Upper lobe of left lung (tissue), 6 donors: ENCODE measurements around the gene MT1E. TPM values are rescaled to one million over a fixed set of nuclear protein-coding genes. Genes with fewer than 3 reads are reported as not detected.

ENCODE experiments used
- ATAC-seq, 2 donors: fragments of 200-7000 bp; cut with Tn5 transposase; one replicate each; pipeline ENCODE4 v1.9.1; 2022; ENCODE audit warnings: mild to moderate bottlenecking in 2 of 2, moderate library complexity in 2 of 2; ENCODE audit not compliant: low FRiP score in 2 of 2
- DNase-seq, 2 donors: peaks; one replicate each; pipeline ENCODE4 v3.0.0-alpha.2; 2019 to 2020
- H3K27ac ChIP-seq, 4 donors: fragments of 200-600 bp; sonication (generic); one replicate each; pipeline ENCODE4 v1.5.1; 2016 to 2019
- H3K27me3 ChIP-seq, 4 donors: fragments of 200-600 bp; sonication (generic); one replicate each; pipeline ENCODE4 v1.5.1; 2017 to 2019
- H3K36me3 ChIP-seq, 4 donors: fragments of 200-600 bp; sonication (generic); one replicate each; pipeline ENCODE4 v1.5.1; 2016 to 2019
- H3K4me1 ChIP-seq, 4 donors: fragments of 200-600 bp; sonication (generic); one replicate each; pipeline ENCODE4 v1.5.1; 2018 to 2019
- H3K4me3 ChIP-seq, 4 donors: fragments of 200-600 bp; sonication (generic); one replicate each; pipeline ENCODE4 v1.5.1; 2017 to 2019; ENCODE audit warnings: mild to moderate bottlenecking in 2 of 4, moderate library complexity in 1 of 4
- H3K9me3 ChIP-seq, 4 donors: fragments of 200-600 bp; sonication (generic); one replicate each; pipeline ENCODE4 v1.5.1; 2018 to 2019
- CTCF ChIP-seq, 6 experiments: fragments of 450-650 bp in 4 of 6; fragments of 200-600 bp in 2 of 6; sonication (generic) in 2 of 6; IDR thresholded peaks; one replicate each; pipeline ENCODE4 v1.5.1; 2016 to 2019; ENCODE audit warnings: antibody characterized with exemption in 6 of 6
- EP300 ChIP-seq, 4 donors: sonication (generic); formaldehyde crosslinking; IDR thresholded peaks; one replicate each; pipeline ENCODE4 v1.5.1; 2017; ENCODE audit warnings: antibody characterized with exemption in 4 of 4, control low read depth in 2 of 4
- POLR2A ChIP-seq, 4 donors: fragments of 450-650 bp; IDR thresholded peaks; one replicate each; pipeline ENCODE4 v1.5.1; 2016 to 2017; ENCODE audit warnings: antibody characterized with exemption in 4 of 4, mild to moderate bottlenecking in 2 of 4
- POLR2AphosphoS5 ChIP-seq, 2 donors: sonication (generic); formaldehyde crosslinking; IDR thresholded peaks; one replicate each; pipeline ENCODE4 v1.5.1; 2017; ENCODE audit warnings: antibody characterized with exemption in 2 of 2
- WGBS, 2 donors: methylation state at CpG; one replicate each; pipeline ENCODE4 v1.1.5; 2017 to 2018; 5-methylcytosine and 5-hydroxymethylcytosine counted together
- total RNA-seq, 6 donors: library from RNA; depleted of rRNA in 4 of 6; stranded (reverse); fragments of >200 nt in 4 of 6; gene quantifications; one replicate each; pipeline versions ENCODE4 v1.1.0 to v1.2.1, GENCODE V29; 2016 to 2021
- donor health status: DM: no; HTN: no; CAD: no; lungs with moderate emphysema.
- donor health status: DM: no; HTN: yes; CAD: no; lungs with severe emphysema.

The MT1E gene
- total RNA-seq, 6 donors from 2014 or later, result 72.3 to 546 (median 187) TPM

DNA sequence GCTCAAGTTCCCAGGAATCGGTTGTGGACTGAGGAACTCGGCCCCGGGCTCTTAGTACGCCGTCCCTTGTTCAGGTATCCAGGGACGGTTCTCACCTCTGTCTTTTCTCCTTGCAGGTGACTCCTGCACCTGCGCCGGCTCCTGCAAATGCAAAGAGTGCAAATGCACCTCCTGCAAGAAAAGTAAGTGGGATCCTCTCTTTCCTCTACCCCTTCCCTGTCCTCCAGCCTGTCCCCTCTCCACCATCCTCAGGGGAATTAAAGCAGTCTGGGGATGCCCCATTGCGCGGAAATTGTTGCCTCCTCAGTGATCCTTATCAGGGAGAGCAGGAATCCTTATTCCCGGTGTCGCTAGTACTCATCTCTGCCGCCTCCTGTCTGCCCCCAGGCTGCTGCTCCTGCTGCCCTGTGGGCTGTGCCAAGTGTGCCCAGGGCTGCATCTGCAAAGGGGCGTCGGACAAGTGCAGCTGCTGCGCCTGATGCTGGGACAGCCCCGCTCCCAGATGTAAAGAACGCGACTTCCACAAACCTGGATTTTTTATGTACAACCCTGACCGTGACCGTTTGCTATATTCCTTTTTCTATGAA, 16.6 kb upstream of the MT1E start:
- H3K9me3 ChIP-seq, result no peaks in the 10 kb centered on the region
- no peak for ATAC-seq
- peak in 1 of 2 donors; percentile 61 for DNase-seq
- peak overlapping the region; percentile 91 to 98 (median 94) for H3K27ac ChIP-seq
- H3K27me3 ChIP-seq, result no peaks in the 10 kb centered on the region
- peak overlapping the region; percentile 55 to 80 (median 69) for H3K4me3 ChIP-seq
- TF ChIP-seq POLR2AphosphoS5 (IDR thresholded peaks at IDR 0.05) (peak in 1 of 2 donors; percentile 8), CTCF (IDR thresholded peaks at IDR 0.05) (no peak), POLR2A (IDR thresholded peaks at IDR 0.05) (no peak), EP300 (IDR thresholded peaks at IDR 0.05) (peak in 1 of 4 donors; percentile 27)
- 0 to 1% methylated on average over 17 to 21 of the region's 21 CpGs for WGBS, 2 donors
- H3K4me1 ChIP-seq, result peaks cover 38 to 62% (median 48%) of the 10 kb centered on the region in 4 donors
- H3K36me3 ChIP-seq, result no peaks in the 10 kb centered on the region

- Histone ChIP-seq H3K36me3 (no peaks in the 10 kb centered on the region), H3K4me3 (peak overlapping the region; percentile 55 to 80 (median 69)), H3K27ac (peak overlapping the region; percentile 91 to 98 (median 94)), H3K9me3 (no peaks in the 10 kb centered on the region), H3K27me3 (no peaks in the 10 kb centered on the region), H3K4me1 (peaks cover 38 to 62% (median 47%) of the 10 kb centered on the region in 4 donors)
- TF ChIP-seq CTCF (IDR thresholded peaks at IDR 0.05), result no peak
- TF ChIP-seq POLR2A (IDR thresholded peaks at IDR 0.05), result peak in 1 of 4 donors; percentile 14
- TF ChIP-seq EP300 (IDR thresholded peaks at IDR 0.05), result peak in 2 of 4 donors; percentile 20 to 65
- TF ChIP-seq POLR2AphosphoS5 (IDR thresholded peaks at IDR 0.05), result peak; percentile 69 to 93
- peak in 1 of 2 donors; percentile 82 for DNase-seq
- 0 to 1% methylated on average over 6 of the region's 6 CpGs for WGBS, 2 donors
- ATAC-seq, result peak; percentile 16 to 43
Measured at GRCh38 chr16:56609463-56609921, 16.1 kb upstream of the MT1E start.

GRCh38 chr16:56610017-56610608, 15.5 kb upstream of the MT1E start:
- peak in 1 of 2 donors; percentile 72 for DNase-seq

DNA sequence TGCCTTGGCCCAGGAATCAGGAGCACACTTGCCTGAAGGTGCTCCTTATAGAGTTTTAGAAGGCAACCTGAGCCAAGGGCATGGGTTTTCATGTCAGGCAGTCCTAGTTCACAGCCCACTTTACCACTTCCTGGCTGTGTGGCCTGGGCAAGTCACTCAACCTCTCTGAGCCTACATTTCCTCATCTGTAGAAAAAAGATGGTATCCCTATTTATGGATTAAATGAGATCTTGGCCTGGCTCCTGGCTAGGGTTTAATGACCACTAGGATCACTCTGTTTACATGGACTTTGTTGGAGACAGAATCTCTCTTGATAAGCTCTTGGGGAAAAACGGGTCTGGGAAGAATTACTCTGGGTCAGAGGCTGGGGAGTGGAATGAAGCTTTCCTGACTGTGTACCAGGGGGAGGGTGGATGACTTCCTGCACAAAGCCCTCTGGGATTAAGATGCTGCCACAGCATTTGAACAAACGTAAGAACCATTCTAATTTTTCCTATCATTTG, 14.9 kb upstream of the MT1E start:
- peak overlapping the region in 3 of 4 donors; percentile 55 to 80 (median 73) for H3K4me3 ChIP-seq
- peaks cover 31 to 54% (median 44%) of the 10 kb centered on the region in 4 donors for H3K4me1 ChIP-seq
- H3K27ac ChIP-seq, result peak overlapping the region; percentile 91 to 98 (median 94)
- DNase-seq, result no peak
- H3K9me3 ChIP-seq, result no peaks in the 10 kb centered on the region
- no peaks in the 10 kb centered on the region for H3K36me3 ChIP-seq
- TF ChIP-seq EP300 (IDR thresholded peaks at IDR 0.05) (no peak), POLR2AphosphoS5 (IDR thresholded peaks at IDR 0.05) (no peak), CTCF (IDR thresholded peaks at IDR 0.05) (no peak), POLR2A (IDR thresholded peaks at IDR 0.05) (no peak)
- H3K27me3 ChIP-seq, result no peaks in the 10 kb centered on the region
- no peak for ATAC-seq
- WGBS, 2 donors, result 44 to 56% methylated on average over 2 of the region's 2 CpGs

More at GRCh38 chr16:56610017-56610608, 15.5 kb upstream of the MT1E start:
- H3K9me3 ChIP-seq, result no peaks in the 10 kb centered on the region
- TF ChIP-seq CTCF (IDR thresholded peaks at IDR 0.05) (no peak), POLR2A (IDR thresholded peaks at IDR 0.05) (peak in 3 of 4 donors; percentile 41 to 73 (median 46)), EP300 (IDR thresholded peaks at IDR 0.05) (peak; percentile 87 to 98 (median 94)), POLR2AphosphoS5 (IDR thresholded peaks at IDR 0.05) (peak; percentile 97 to 99)
- H3K27me3 ChIP-seq, result no peaks in the 10 kb centered on the region
- H3K36me3 ChIP-seq, result no peaks in the 10 kb centered on the region
- whole genome bisulfite sequencing, 2 donors, result 26 to 29% methylated on average over 10 of the region's 10 CpGs
- peak overlapping the region in 3 of 4 donors; percentile 55 to 80 (median 73) for H3K4me3 ChIP-seq
- H3K27ac ChIP-seq, result peak overlapping the region; percentile 91 to 98 (median 94)
- H3K4me1 ChIP-seq, result peaks cover 36 to 60% (median 47%) of the 10 kb centered on the region in 4 donors
- peak in 1 of 2 donors; percentile 38 for ATAC-seq
